HepG2 (cell line): ENCODE results near the gene FAM83C. TPM values are rescaled to one million over a fixed set of nuclear protein-coding genes. Genes with fewer than 3 reads are reported as not detected.

Source experiments
- MEIS1 ChIP-seq: sonication (generic); formaldehyde crosslinking; IDR thresholded peaks from 2 replicates; pipeline ENCODE4 v1.9.0; 2021; ENCODE audit warnings: mild to moderate bottlenecking, missing genetic modification reagents, moderate library complexity, borderline replicate concordance
- NFAT5 ChIP-seq: sonication (generic); formaldehyde crosslinking; IDR thresholded peaks from 2 replicates; pipeline ENCODE4 v1.4.0; 2020; ENCODE audit warnings: missing genetic modification reagents
- ONECUT2 ChIP-seq: sonication (generic); formaldehyde crosslinking; IDR thresholded peaks from 2 replicates; pipeline ENCODE4 v1.4.0; 2020; ENCODE audit warnings: missing genetic modification reagents
- PAF1 ChIP-seq: IDR thresholded peaks from 2 replicates; pipeline ENCODE4 v1.6.1; 2016; ENCODE audit warnings: missing genetic modification reagents, missing compliant biosample characterization
- PAX8 ChIP-seq: sonication (generic); formaldehyde crosslinking; IDR thresholded peaks from 2 replicates; pipeline ENCODE4 v1.8.0; 2022; ENCODE audit warnings: mild to moderate bottlenecking, missing genetic modification reagents, borderline replicate concordance
- POGZ ChIP-seq: sonication (generic); formaldehyde crosslinking; IDR thresholded peaks from 2 replicates; pipeline ENCODE4 v1.4.0; 2020; ENCODE audit warnings: mild to moderate bottlenecking, missing genetic modification reagents
- POLR2AphosphoS5 ChIP-seq: IDR thresholded peaks from 2 replicates; pipeline ENCODE4 v1.6.1; 2012; ENCODE audit warnings: low read depth, low read length
- RXRA ChIP-seq: sonication (generic); formaldehyde crosslinking; IDR thresholded peaks from 2 replicates; pipeline ENCODE4 v1.5.1; 2020; ENCODE audit warnings: missing genetic modification reagents
- STAT6 ChIP-seq: sonication (generic); formaldehyde crosslinking; IDR thresholded peaks from 2 replicates; pipeline ENCODE4 v1.4.0; 2020; ENCODE audit warnings: missing genetic modification reagents, mild to moderate bottlenecking, borderline replicate concordance
- ZNF264 ChIP-seq: sonication (generic); formaldehyde crosslinking; IDR thresholded peaks from 2 replicates; pipeline ENCODE4 v1.4.0; 2020; ENCODE audit warnings: missing genetic modification reagents
- ZNF567 ChIP-seq: sonication (generic); formaldehyde crosslinking; IDR thresholded peaks from 2 replicates; pipeline ENCODE4 v1.8.1; 2023; ENCODE audit warnings: mild to moderate bottlenecking, missing genetic modification reagents, borderline replicate concordance
- ZNF674 ChIP-seq: sonication (generic); formaldehyde crosslinking; IDR thresholded peaks from 2 replicates; pipeline ENCODE4 v1.5.0; 2020; ENCODE audit warnings: low read depth, mild to moderate bottlenecking, missing genetic modification reagents
- ZSCAN25 ChIP-seq: sonication (generic); formaldehyde crosslinking; IDR thresholded peaks from 2 replicates; pipeline ENCODE4 v1.8.0; 2022; ENCODE audit warnings: mild to moderate bottlenecking, missing genetic modification reagents
- ZSCAN29 ChIP-seq: sonication (generic); formaldehyde crosslinking; conservative IDR thresholded peaks from 2 replicates; pipeline ENCODE4 v1.4.0; 2020; ENCODE audit warnings: mild to moderate bottlenecking, missing genetic modification reagents
- polyA plus RNA-seq, 8 experiments: library from polyadenylated mRNA; depleted of rRNA in 3 of 8; stranded (reverse) in 7 of 8; unstranded in 1 of 8; fragments of >200 nt; fragmentation: Illumina TruSeq in 4 of 8; extraction: Trizol in 4 of 8; gene quantifications; 2 replicates each; pipeline versions ENCODE4 v1.2.1 to v1.2.3, GENCODE V29; 2011 to 2016; ENCODE audit warnings: low read depth in 4 of 8, missing spikeins in 1 of 8, mixed read lengths in 1 of 8; ENCODE audit not compliant: insufficient read depth in 1 of 8
- total RNA-seq, 5 experiments: library from RNA; depleted of rRNA; stranded (reverse); fragments of >200 nt; fragmentation: Illumina TruSeq; extraction: Trizol; gene quantifications; 2 replicates each; pipeline ENCODE4 v1.2.3, GENCODE V29; 2016; ENCODE audit warnings: low read depth in 1 of 5
- TF ChIP-seq, protein P1 (sequence below): sonication (generic); formaldehyde crosslinking; IDR thresholded peaks from 2 replicates; pipeline ENCODE4 v1.5.0; 2020; ENCODE audit warnings: missing genetic modification reagents, mild to moderate bottlenecking, borderline replicate concordance
- TF ChIP-seq, protein P2 (sequence below), 2 experiments: sonication (generic) in 1 of 2; formaldehyde crosslinking in 1 of 2; IDR thresholded peaks; 2 replicates each; pipeline versions ENCODE4 v1.5.1 to v1.6.1; 2011 to 2020; ENCODE audit warnings: borderline replicate concordance in 1 of 2, low read depth in 1 of 2, low read length in 1 of 2, mild to moderate bottlenecking in 1 of 2, missing genetic modification reagents in 1 of 2, moderate library complexity in 1 of 2
- TF ChIP-seq, protein P3 (sequence below): sonication (generic); formaldehyde crosslinking; IDR thresholded peaks from 2 replicates; pipeline ENCODE4 v1.4.0; 2020; ENCODE audit warnings: mild to moderate bottlenecking, missing genetic modification reagents

FAM83C gene
- total and polyA plus RNA-seq, 2 of the 13 experiments (the other 11 are each of a cell fraction or from before 2014, with no cell fraction given) = 0.04 TPM; not detected in 1

DNA sequence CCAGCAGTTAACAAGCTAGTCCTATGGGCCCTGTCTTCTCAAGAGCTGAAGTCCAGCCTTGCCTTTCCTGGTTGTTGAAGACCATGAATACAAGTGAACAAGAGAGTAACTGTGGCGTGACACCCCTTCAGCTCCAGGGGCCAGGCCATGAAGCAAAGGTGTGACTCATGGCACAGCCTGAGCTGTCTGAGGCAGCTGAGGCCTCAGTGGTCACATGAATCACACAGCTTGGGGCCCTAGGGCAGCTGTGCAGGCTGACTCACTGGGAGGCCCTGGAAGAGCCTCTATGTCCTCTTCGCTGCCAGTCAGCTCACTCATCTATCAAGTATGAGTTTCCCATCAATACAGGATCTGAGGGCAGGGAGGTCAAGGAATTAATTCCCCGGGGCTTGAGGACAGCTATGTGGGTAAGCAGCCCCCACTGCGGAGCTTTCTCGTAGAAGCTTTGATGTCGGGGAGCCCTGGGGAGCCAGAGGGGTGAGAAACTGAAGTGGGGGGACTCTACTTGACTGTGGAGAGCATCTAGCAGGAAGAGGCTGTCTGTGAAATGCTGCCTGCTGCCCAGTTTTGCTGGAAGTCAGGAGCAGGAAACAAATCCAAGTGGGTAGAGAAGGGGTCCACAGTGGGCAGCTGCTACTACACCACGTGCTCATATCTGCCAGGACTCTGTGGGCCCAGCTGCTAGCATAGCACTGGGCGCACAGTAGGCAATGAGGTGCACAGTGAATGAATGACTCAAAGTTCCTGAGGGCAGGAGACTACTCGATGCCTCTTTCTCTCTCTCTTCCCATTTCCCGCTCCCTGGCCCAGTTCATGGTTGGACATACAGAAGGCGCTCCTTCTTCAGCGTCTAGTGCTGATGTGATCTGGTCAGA, 13.7 kb upstream of the FAM83C start (continued):
- TF ChIP-seq ZSCAN29 = no peak
- no peak for TF ChIP-seq PAX8 (CRISPR knock-in tag)
- TF ChIP-seq, protein P1, sequence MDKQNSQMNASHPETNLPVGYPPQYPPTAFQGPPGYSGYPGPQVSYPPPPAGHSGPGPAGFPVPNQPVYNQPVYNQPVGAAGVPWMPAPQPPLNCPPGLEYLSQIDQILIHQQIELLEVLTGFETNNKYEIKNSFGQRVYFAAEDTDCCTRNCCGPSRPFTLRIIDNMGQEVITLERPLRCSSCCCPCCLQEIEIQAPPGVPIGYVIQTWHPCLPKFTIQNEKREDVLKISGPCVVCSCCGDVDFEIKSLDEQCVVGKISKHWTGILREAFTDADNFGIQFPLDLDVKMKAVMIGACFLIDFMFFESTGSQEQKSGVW (CRISPR knock-in tag) = no peak
- no peak for TF ChIP-seq STAT6 (CRISPR knock-in tag)
- peak; percentile 88 for TF ChIP-seq RXRA (CRISPR knock-in tag)
- TF ChIP-seq ZSCAN25 (CRISPR knock-in tag) = no peak
- no peak for TF ChIP-seq POGZ (CRISPR knock-in tag)
- no peak for TF ChIP-seq ZNF674
- TF ChIP-seq PAF1 (CRISPR knock-in tag) = no peak
- TF ChIP-seq, protein P2, sequence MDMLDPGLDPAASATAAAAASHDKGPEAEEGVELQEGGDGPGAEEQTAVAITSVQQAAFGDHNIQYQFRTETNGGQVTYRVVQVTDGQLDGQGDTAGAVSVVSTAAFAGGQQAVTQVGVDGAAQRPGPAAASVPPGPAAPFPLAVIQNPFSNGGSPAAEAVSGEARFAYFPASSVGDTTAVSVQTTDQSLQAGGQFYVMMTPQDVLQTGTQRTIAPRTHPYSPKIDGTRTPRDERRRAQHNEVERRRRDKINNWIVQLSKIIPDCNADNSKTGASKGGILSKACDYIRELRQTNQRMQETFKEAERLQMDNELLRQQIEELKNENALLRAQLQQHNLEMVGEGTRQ (IDR thresholded peaks at IDR 0.05; ENCODE audit: low read depth, low read length) = peak; percentile 51; the same call in 1 of the 2 replicates
- TF ChIP-seq, protein P2 (CRISPR knock-in tag; IDR thresholded peaks at IDR 0.05; ENCODE audit: borderline replicate concordance) = no peak
- TF ChIP-seq ONECUT2 (CRISPR knock-in tag) = no peak
- no peak for TF ChIP-seq MEIS1 (CRISPR knock-in tag)
- TF ChIP-seq, protein P3, sequence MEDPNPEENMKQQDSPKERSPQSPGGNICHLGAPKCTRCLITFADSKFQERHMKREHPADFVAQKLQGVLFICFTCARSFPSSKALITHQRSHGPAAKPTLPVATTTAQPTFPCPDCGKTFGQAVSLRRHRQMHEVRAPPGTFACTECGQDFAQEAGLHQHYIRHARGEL (CRISPR knock-in tag) = no peak
- TF ChIP-seq POLR2AphosphoS5 = no peak
- no peak for TF ChIP-seq ZNF567 (CRISPR knock-in tag)
- no peak for TF ChIP-seq NFAT5 (CRISPR knock-in tag)
- no peak for TF ChIP-seq ZNF264 (CRISPR knock-in tag)
